GM21381 (cell line): Measurements from ENCODE around the gene MIER3.
A peak's percentile ranks its signal among the peaks of the same experiment; 100 is the strongest.
"Not testable (repeated sequence)": the region's sequence is repeated elsewhere in the genome, so short reads cannot be mapped to it uniquely, and the experiment has no call there.

Experiments used
- ATAC-seq: cut with Tn5 transposase; IDR thresholded peaks from one replicate; pipeline ENCODE4 v1.9.1; 2021; ENCODE audit warnings: mild to moderate bottlenecking, moderate library complexity; ENCODE audit not compliant: unreplicated experiment

MIER3 gene

GRCh38 chr5:56951946-56952691 lies at the start of gene MIER3:
MIER3 (minus strand) TSS chr5:56952123; CDS start chr5:56952102, 21 bp downstream.
- peak; percentile 92 for ATAC-seq

GRCh38 chr5:56995596-56995995 lies 43.7 kb upstream of the MIER3 start:
- no peak for ATAC-seq

DNA sequence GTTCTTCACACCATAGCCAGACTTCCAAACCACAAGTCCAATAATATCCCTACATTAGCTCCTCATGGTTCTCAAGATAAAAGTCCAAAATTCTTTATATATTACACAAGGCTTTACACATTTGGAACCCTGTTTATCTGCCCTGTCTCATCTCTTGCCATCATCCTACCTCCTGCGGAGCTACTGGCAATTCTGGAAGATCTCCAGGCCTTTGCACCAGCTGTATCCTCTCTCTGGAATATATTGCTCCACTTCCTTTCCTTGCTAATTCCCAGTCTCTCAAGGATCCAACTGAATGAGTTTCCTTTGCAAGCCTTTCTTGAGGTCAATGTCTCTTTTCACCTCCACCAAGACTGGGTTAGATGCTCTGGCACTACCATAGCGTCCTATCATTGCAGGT lies 41.3 kb upstream of the MIER3 start:
- no peak for ATAC-seq

- no peak for ATAC-seq
These were observed 37.8 kb upstream of the MIER3 start for GRCh38 chr5:56989676-56990075.

- no peak for ATAC-seq
These were observed 36.6 kb upstream of the MIER3 start for GRCh38 chr5:56988490-56988889.

DNA sequence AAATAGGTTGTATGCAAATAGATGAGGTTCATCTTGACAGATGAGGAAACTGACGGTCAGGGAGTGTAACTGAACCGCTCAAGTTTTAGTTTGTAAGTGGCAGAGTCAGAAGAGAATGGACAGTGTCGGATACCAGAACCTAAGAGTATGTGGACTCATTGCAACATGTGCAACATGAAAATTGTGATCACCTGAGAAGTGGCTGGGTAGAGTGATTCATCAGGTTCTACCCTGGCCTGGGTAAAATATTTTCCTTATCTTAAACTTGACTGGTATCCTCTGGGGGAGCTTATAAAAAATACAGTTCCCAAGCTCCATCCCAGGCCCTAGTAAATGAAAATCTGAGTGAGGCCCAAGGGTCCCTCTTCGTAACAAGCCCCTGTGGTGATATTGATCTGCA lies 35.2 kb upstream of the MIER3 start:
- ATAC-seq = no peak

GRCh38 chr5:56986626-56986947 lies 34.7 kb upstream of the MIER3 start:
- ATAC-seq = peak; percentile 18

- ATAC-seq = peak; percentile 46
These were observed 34.2 kb upstream of the MIER3 start for GRCh38 chr5:56985936-56986625.

GRCh38 chr5:56984445-56984844 lies 32.5 kb upstream of the MIER3 start:
- no peak for ATAC-seq

DNA sequence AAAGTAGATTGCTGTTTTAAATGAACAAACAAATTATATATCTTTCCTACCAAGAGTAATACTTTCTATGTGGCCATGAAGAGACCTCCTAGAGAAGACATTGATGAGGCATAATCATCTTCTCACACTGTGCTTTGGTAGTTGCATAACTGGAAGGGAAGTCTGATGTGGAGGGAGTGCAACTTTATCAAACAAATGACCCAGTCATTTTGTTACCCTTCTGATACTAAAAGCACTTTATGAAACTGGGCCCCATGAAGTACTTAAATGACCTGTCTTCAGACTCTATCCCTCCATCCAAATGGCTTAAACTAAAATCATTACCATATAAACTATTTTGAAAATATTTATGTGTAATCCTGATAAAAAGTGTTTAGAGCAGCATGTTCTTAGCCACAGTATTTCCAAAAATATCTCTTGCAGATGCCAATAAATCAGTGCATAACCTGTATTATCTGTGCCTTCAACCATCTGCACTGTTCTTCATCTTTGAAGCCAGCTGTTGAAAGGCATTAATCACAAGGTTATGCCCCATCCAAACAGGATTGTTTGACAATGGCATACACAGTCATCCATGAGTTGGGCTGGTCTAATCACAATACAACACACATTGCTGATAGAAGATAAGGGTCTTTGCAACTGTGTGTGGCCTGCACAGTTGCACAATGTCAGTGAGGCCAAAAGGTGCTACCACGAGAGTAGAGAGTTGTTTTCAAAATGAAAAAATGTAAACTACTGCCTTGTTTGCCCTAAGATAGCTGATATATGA lies 31.9 kb upstream of the MIER3 start:
- ATAC-seq = peak; percentile 61

DNA sequence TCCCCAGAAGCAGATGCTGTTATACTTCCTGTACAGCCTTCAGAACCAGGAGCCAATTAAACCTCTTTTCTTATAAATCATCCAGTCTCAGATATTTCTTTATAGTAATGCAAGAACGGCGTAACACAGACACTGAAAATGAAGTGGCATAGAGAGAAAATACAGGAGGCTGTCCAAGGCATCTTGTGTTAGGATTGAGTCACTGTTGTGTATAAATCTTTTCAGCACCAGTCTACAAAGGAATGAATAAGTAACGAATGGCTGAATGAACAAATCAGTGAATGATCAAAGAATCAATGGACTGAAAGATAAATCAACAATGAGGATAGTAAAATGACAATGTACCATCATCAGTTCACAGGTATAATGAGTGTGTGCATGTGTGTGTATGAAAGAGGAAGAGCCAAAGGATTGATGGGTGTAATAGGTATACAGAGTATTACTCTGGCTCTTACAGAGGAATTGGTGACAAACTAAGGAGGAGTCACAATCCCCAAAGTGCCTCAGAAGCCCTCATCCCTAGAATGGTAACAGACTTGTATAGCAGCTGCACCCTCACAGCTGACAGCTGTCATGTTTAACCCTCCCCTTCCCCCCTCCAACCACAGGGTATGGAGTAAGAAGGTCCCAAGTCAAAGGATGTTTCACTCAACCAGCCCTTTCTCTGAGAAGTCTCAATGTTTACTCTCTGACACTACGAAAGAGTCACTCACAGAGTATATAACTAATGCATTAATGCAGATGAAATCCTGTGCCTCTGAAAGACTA lies 29.8 kb upstream of the MIER3 start:
- ATAC-seq = no peak

GRCh38 chr5:56979968-56980367 lies 28.0 kb upstream of the MIER3 start:
- ATAC-seq = no peak

GRCh38 chr5:56979526-56979925 lies 27.6 kb upstream of the MIER3 start:
- not testable (repeated sequence) for ATAC-seq

GRCh38 chr5:56977822-56978221 lies 25.9 kb upstream of the MIER3 start:
- no peak for ATAC-seq

DNA sequence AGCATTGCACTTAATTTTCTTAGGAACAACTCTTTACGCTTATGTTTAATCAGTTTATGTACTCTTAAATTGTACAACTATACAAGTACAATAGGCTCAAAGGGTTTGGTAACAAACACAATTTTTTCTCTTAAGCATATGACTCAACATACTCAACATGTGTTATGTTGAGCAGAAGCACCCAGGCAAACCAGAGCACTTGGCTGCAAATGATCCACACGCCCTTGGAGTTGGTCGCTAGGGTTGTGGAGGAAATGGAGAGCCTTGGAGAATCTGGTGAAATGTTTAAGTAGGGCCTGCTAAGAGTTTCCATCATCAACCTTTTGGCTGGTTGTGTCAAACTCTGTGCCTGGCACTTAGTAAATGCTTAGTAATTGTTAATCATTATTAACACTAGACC lies 25.1 kb upstream of the MIER3 start:
- ATAC-seq = no peak

DNA sequence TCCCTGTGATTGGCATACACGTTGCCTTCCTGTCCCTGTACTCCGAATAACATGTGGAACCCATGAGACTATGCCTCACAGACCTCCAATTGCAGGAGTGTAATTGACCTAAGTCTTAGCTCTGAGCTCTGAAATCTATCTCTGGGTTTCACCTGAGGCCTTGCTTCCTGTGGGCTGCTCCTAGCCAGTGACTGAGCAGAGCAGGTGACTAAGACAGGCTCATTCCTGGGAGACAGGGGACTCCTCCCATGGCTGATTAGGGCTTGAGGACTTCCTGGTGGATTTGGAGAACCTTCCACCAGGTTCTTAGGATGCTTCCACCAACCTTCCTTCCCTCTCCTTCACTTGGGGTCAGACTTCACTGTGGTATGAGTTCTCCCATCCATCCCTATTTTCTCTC lies 22.3 kb upstream of the MIER3 start:
- ATAC-seq = no peak

- ATAC-seq = no peak
These were observed 21.6 kb upstream of the MIER3 start for GRCh38 chr5:56973473-56973872.

GRCh38 chr5:56971275-56971674 lies 19.4 kb upstream of the MIER3 start:
- ATAC-seq = no peak

DNA sequence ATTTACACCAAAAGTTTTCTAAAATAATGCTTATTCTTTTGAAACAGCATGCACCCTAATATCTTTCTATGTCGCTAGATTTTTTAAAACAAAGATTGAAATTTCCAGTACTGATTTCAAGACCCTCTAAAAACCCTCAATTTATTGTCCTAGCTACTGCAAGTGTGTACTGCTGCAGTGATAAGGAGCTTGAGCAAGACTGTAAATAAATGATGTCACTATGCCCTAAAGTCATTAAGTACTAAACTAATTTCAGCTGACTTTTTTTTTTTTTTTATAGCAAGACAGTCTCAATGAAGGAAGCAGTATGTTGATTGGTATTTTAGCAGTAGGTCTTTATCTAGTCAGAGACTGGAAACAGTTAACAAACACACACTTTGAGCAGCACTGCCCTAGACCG lies 12.2 kb upstream of the MIER3 start:
- ATAC-seq = no peak

DNA sequence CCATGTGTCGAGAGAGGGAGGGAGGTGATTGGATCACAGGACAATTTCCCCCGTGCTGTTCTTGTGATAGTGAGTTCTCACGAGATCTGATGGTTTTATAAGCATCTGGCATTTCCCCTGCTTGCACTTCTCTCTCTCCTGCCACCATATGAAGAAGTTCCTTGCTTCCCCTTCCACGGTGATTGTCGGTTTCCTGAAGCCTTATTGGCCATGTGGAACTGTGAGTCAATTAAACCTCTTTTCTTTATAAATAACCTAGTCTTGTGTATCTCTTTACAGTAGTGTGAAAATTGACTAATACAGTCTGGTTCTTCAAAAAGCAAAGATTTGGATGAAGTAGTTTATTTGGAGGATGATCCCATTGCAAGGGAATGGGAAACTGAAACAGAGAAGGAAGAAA lies 11.3 kb upstream of the MIER3 start:
- ATAC-seq = no peak

GRCh38 chr5:56962286-56962685 lies 10.4 kb upstream of the MIER3 start:
- ATAC-seq = no peak
